Type B pancreatic cell (in vitro differentiated cells): ENCODE measurements around the gene MBIP. TPM values are rescaled to one million over a fixed set of nuclear protein-coding genes. Genes with fewer than 3 reads are reported as not detected.

ENCODE experiments used
- DNase-seq: peaks from one replicate; pipeline ENCODE4 v3.0.0; 2021; ENCODE audit warnings: mixed read lengths; ENCODE audit not compliant: unreplicated experiment; ENCODE audit errors: extremely low spot score
- H3K27ac Mint-ChIP-seq: 2 replicates; pipeline ENCODE4 v1.8.0; 2021; ENCODE audit warnings: mild to moderate bottlenecking, mixed read lengths
- H3K27me3 Mint-ChIP-seq: 2 replicates; pipeline ENCODE4 v1.8.0; 2021; ENCODE audit warnings: mixed read lengths
- H3K36me3 Mint-ChIP-seq: 2 replicates; pipeline ENCODE4 v1.8.0; 2021; ENCODE audit warnings: mixed read lengths
- H3K4me1 Mint-ChIP-seq: one replicate; pipeline ENCODE4 v1.8.0; 2021; ENCODE audit warnings: mixed read lengths; ENCODE audit not compliant: unreplicated experiment
- H3K4me3 Mint-ChIP-seq: 2 replicates; pipeline ENCODE4 v1.8.0; 2021; ENCODE audit warnings: mild to moderate bottlenecking, mixed read lengths
- H3K9me3 Mint-ChIP-seq: 2 replicates; pipeline ENCODE4 v1.8.0; 2021; ENCODE audit warnings: mixed read lengths
- total RNA-seq: library from RNA; stranded (reverse); gene quantifications from 2 replicates; pipeline ENCODE4 v1.2.1, GENCODE V29; 2021; ENCODE audit warnings: low replicate concordance
- TF ChIP-seq, protein P1 (sequence below): fragments of 200-600 bp; sonication (generic); conservative IDR thresholded peaks from 2 replicates; pipeline ENCODE4 v1.5.0; 2021; ENCODE audit warnings: antibody characterized with exemption, mild to moderate bottlenecking

The MBIP gene
- total RNA-seq, 1 donor from 2014 or later = 39.9 TPM

DNA sequence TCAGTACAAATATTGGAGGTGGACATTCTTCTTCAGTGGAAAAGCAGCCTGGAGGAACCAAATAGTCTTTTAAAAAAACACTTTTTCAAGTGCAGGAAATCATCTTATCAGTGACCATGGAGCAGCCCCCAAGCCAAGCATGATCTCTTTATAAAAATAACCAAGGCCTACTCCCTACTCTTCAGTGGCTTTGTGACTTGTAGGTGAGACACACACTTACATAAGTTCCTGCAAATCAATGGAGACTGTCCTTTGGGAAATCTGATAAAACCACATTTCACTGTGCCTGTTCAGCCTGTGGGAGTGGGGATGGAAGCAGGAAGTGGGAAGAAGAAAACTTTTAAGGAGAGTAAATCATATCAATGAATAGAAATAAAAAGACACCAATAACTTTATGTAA is 56.3 kb downstream of the MBIP start:
- Mint-ChIP-seq H3K9me3 (no peaks in the 10 kb centered on the region), H3K27me3 (peaks cover 14% of the 10 kb centered on the region), H3K4me1 (peaks cover 10% of the 10 kb centered on the region), H3K36me3 (no peaks in the 10 kb centered on the region), H3K27ac (no peak overlapping the region), H3K4me3 (no peak overlapping the region)
- TF ChIP-seq, protein P1, sequence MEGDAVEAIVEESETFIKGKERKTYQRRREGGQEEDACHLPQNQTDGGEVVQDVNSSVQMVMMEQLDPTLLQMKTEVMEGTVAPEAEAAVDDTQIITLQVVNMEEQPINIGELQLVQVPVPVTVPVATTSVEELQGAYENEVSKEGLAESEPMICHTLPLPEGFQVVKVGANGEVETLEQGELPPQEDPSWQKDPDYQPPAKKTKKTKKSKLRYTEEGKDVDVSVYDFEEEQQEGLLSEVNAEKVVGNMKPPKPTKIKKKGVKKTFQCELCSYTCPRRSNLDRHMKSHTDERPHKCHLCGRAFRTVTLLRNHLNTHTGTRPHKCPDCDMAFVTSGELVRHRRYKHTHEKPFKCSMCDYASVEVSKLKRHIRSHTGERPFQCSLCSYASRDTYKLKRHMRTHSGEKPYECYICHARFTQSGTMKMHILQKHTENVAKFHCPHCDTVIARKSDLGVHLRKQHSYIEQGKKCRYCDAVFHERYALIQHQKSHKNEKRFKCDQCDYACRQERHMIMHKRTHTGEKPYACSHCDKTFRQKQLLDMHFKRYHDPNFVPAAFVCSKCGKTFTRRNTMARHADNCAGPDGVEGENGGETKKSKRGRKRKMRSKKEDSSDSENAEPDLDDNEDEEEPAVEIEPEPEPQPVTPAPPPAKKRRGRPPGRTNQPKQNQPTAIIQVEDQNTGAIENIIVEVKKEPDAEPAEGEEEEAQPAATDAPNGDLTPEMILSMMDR = no peak
- no peak for DNase-seq

DNA sequence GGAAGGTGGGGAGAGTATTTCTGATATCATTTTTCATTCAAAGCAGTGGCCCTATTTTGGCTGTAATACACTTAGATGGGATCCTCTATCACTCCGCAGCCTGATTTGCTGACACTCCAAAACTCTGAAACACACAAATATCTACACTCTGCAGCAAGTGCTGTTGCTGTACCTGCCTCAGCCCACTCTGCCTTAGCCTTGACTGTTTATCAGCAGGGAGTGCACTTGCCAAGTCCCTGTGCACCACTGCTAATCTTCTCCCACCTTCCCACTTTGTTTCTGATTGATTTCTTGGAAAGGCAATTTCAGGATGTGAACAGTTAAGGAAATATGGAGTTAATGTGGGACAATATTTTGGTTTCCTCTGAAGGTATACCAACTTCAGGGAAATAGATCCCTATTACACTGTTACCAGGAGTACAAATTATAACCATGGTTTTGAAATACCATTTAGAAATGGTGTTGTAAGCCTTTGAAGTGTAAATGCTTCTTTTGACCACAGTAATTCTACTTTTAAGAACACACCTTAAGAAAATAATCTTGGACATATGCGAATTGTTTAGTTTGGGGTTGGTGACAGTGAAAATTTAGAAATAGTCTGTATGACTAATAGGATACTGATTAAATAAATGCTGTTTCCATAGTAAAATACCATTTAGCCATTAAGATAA is 59.3 kb downstream of the MBIP start:
- peaks cover 8% of the 10 kb centered on the region for H3K4me1 Mint-ChIP-seq
- no peaks in the 10 kb centered on the region for H3K9me3 Mint-ChIP-seq
- DNase-seq = no peak
- H3K27me3 Mint-ChIP-seq = peaks cover 11% of the 10 kb centered on the region
- no peak overlapping the region for H3K4me3 Mint-ChIP-seq
- H3K36me3 Mint-ChIP-seq = no peaks in the 10 kb centered on the region
- no peak overlapping the region for H3K27ac Mint-ChIP-seq
- TF ChIP-seq, protein P1 = no peak

DNA sequence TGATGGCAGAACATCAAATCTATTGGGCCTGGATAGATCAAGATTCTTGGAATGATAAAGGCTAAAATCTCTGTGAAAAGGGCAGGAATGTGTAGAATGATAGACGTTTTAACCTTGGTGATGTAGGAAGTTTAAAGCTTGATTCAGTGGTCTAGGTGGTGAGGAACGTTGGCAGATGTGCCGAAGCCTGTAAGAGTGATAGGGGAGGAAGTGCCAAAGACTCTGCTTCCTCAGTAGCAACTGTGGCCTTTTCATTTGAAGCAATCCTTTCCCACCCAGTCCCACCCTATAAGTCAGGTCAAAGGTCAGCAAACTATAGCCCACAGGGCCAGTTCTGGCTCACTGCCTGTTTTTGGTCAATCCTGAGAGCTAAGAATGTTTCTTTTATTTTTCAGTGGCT is 62.2 kb downstream of the MBIP start:
- H3K4me3 Mint-ChIP-seq = no peak overlapping the region

DNA sequence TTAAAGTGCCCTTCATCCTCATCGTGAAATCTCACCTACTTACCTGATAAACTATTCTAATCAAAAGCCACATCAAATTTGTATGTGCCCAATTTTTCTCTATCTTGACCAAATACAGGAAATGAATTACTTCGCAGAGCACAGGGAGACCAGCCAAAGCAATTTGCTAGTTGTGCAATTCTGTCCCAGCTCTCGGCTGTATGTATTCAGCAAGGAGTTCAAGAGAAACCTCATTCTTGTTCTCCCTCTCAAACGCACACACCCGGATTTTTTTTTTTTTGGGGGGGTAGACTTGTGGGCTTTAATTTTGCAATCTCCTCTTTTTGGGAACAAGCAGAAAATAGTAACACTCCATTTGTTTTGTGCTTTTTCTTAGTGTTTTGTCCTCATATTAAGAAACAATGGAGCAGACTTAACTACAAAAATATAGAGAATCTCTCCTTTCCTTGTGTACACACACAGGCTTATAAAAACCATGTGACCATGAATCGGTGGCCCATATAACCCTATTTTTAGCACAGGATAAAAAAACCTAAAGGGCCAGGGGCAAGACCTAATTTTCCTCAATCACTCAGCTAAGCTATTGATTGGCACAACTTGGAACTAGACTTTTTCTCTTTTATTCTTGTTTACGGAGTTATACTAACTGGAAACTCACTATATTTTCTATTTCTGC is 64.2 kb downstream of the MBIP start:
- DNase-seq = no peak
- peaks cover 11% of the 10 kb centered on the region for H3K27me3 Mint-ChIP-seq

More for the DNA sequence above, 62.2 kb downstream of the MBIP start:
- DNase-seq = no peak
- Mint-ChIP-seq H3K27me3 (peaks cover 15% of the 10 kb centered on the region), H3K4me1 (peaks cover 13% of the 10 kb centered on the region), H3K36me3 (no peaks in the 10 kb centered on the region), H3K9me3 (no peaks in the 10 kb centered on the region), H3K27ac (no peak overlapping the region)
- TF ChIP-seq, protein P1 = no peak

DNA sequence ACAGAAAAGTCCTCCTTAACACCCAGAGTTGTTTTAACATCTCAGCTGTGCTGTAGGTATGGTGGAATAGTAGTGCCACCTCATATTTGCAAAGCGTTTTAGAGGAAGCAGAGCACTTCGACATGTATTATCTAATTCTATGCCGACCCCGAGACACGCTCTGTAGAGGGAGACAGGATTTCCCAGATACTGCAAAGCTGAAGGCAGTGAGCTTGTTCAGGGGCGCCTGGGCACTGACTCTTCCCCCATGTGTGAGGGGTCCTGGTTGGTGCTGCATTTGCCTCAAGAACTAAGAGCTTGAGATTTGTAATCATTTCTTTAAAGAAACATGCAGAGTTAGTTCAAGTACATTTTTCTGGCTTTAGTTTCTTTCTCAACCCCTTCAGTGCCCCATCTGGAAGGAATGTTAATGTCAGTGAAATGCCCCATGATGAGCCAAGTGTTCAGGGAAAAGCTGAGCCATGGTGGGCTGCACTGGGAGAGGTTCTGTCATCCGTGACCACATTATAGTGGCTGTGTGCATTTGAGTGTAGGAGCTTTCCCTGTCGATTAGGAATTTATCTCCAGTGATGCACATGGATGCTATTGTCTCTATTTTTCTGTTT is 66.3 kb downstream of the MBIP start:
- no peak for DNase-seq
- TF ChIP-seq, protein P1 = peak; percentile 53
- Mint-ChIP-seq H3K4me1 (peaks cover 13% of the 10 kb centered on the region), H3K27me3 (peaks cover 8% of the 10 kb centered on the region), H3K36me3 (no peaks in the 10 kb centered on the region), H3K27ac (no peak overlapping the region), H3K9me3 (no peaks in the 10 kb centered on the region), H3K4me3 (no peak overlapping the region)

More for the DNA sequence above, 64.2 kb downstream of the MBIP start:
- no peaks in the 10 kb centered on the region for H3K9me3 Mint-ChIP-seq
- H3K36me3 Mint-ChIP-seq = no peaks in the 10 kb centered on the region
- no peak overlapping the region for H3K27ac Mint-ChIP-seq
- H3K4me1 Mint-ChIP-seq = peaks cover 13% of the 10 kb centered on the region
- no peak overlapping the region for H3K4me3 Mint-ChIP-seq
- TF ChIP-seq, protein P1 = no peak

Other genes with a start within 250 kb of the MBIP start
- gene PTCSC3, start 143.9 kb downstream of the MBIP start, total RNA-seq = not detected in 2 replicates
- gene NKX2-1, start 199.6 kb upstream of the MBIP start, total RNA-seq = 7.4 and 9.3 TPM in 2 replicates